Aortic smooth muscle cell (primary cell): Measurements from ENCODE around the gene DCHS1. TPM values are rescaled to one million over a fixed set of nuclear protein-coding genes. Genes with fewer than 3 reads are reported as not detected.

Experiments
- total RNA-seq: library from RNA; depleted of rRNA; stranded (reverse); fragments of >200 nt; gene quantifications from 2 replicates; pipeline ENCODE4 v1.2.3, GENCODE V29; 2014

Gene DCHS1
- total RNA-seq, result 5.4 and 22.3 TPM in 2 replicates

GRCh38 chr11:6655790-6656583 is at the start of gene DCHS1:
Gene DCHS1, minus strand, starts transcription at chr11:6655809. Its CDS starts 14,196 bp downstream, at chr11:6641613.

GRCh38 chr11:6682936-6683861 is 27.6 kb upstream of the DCHS1 start, which contains the start of gene MRPL17:
Gene MRPL17, minus strand, starts transcription at chr11:6683340. Its CDS starts 44 bp downstream, at chr11:6683296.

GRCh38 chr11:6619004-6619745 is 36.4 kb downstream of the DCHS1 start, which contains the start of gene TPP1:
Gene TPP1, minus strand, starts transcription at chr11:6619422. Its CDS starts 22 bp downstream, at chr11:6619400.

GRCh38 chr11:6612213-6613041 is 43.2 kb downstream of the DCHS1 start, which contains the start of gene TAF10:
Gene TAF10, minus strand, starts transcription at chr11:6612216. Its CDS starts 27 bp downstream, at chr11:6612189.

GRCh38 chr11:6603287-6604080 is 52.1 kb downstream of the DCHS1 start, which contains the start of the genes ILK and RRP8:
Gene ILK, plus strand, starts transcription at chr11:6603774. Its CDS starts 498 bp downstream, at chr11:6604272.
Gene RRP8, minus strand, starts transcription at chr11:6603616. Its CDS starts 114 bp downstream, at chr11:6603502.

Other genes starting within 250 kb of the DCHS1 start
- 50.2 and 51.7 TPM in 2 replicates for gene APBB1, start 236.7 kb downstream of the DCHS1 start, total RNA-seq
- 0.79 and 1.4 TPM in 2 replicates for gene HPX, start 214.8 kb downstream of the DCHS1 start, total RNA-seq
- gene TRIM3, start 181.9 kb downstream of the DCHS1 start, total RNA-seq, result 23.4 and 30.3 TPM in 2 replicates
- 44.8 and 46.5 TPM in 2 replicates for gene ARFIP2, start 174.5 kb downstream of the DCHS1 start, total RNA-seq
- gene TIMM10B, start 174.3 kb downstream of the DCHS1 start, total RNA-seq, result 30.5 and 34.5 TPM in 2 replicates
- 5.3 and 7.2 TPM in 2 replicates for gene DNHD1, start 158.5 kb downstream of the DCHS1 start, total RNA-seq
- 9.8 and 10.4 TPM in 2 replicates for gene RRP8, start 52.2 kb downstream of the DCHS1 start, total RNA-seq
- 271 and 344 TPM in 2 replicates for gene ILK, start 52.0 kb downstream of the DCHS1 start, total RNA-seq
- gene TAF10, start 43.6 kb downstream of the DCHS1 start, total RNA-seq, result 82.8 and 93.4 TPM in 2 replicates
- 65.3 and 150 TPM in 2 replicates for gene TPP1, start 36.4 kb downstream of the DCHS1 start, total RNA-seq
- 85.9 and 111 TPM in 2 replicates for gene MRPL17, start 27.5 kb upstream of the DCHS1 start, total RNA-seq
- 0.13 and 0.19 TPM in 2 replicates for gene OR2AG2, start 116.2 kb upstream of the DCHS1 start, total RNA-seq
- not detected in 2 replicates for gene OR2AG1, start 127.2 kb upstream of the DCHS1 start, total RNA-seq
- gene OR6A2, start 143.9 kb upstream of the DCHS1 start, total RNA-seq, result 0.13 and 0.19 TPM in 2 replicates
- not detected in 2 replicates for gene OR10A5, start 189.9 kb upstream of the DCHS1 start, total RNA-seq
- not detected in 2 replicates for gene OR10A2, start 207.2 kb upstream of the DCHS1 start, total RNA-seq
- gene OR10A4, start 220.8 kb upstream of the DCHS1 start, total RNA-seq, result not detected in 2 replicates
- 0.13 and 0.44 TPM in 2 replicates for gene OR2D2, start 236.7 kb upstream of the DCHS1 start, total RNA-seq